Vagina (tissue), 2 donors: ENCODE measurements around the gene DPP6.

Source experiments
- CTCF ChIP-seq, 3 experiments: fragments of 450-650 bp in 2 of 3; fragments of 200-600 bp in 1 of 3; sonication (generic) in 1 of 3; IDR thresholded peaks; one replicate each; pipeline ENCODE4 v1.5.1; 2017 to 2019; ENCODE audit warnings: antibody characterized with exemption in 3 of 3, mild to moderate bottlenecking in 2 of 3, moderate library complexity in 2 of 3
- POLR2A ChIP-seq, 2 donors: fragments of 450-650 bp; IDR thresholded peaks; one replicate each; pipeline ENCODE4 v1.6.1; 2017; ENCODE audit warnings: antibody characterized with exemption in 2 of 2, mild to moderate bottlenecking in 2 of 2, moderate library complexity in 2 of 2
- POLR2AphosphoS5 ChIP-seq, 2 donors: sonication (generic); formaldehyde crosslinking; IDR thresholded peaks; one replicate each; pipeline ENCODE4 v1.9.0; 2017; ENCODE audit warnings: antibody characterized with exemption in 2 of 2, mild to moderate bottlenecking in 2 of 2, low read depth in 1 of 2; ENCODE audit not compliant: insufficient read depth in 1 of 2

GRCh38 chr7:154436560-154436959, 384.4 kb downstream of the DPP6 start:
- TF ChIP-seq POLR2AphosphoS5 (IDR thresholded peaks at IDR 0.05; ENCODE audit: insufficient read depth in 1 of 2, low read depth in 1 of 2) (no peak), CTCF (IDR thresholded peaks at IDR 0.05) (no peak), POLR2A (IDR thresholded peaks at IDR 0.05) (no peak)
